ENCODE data around the gene NUP210.

DNA sequence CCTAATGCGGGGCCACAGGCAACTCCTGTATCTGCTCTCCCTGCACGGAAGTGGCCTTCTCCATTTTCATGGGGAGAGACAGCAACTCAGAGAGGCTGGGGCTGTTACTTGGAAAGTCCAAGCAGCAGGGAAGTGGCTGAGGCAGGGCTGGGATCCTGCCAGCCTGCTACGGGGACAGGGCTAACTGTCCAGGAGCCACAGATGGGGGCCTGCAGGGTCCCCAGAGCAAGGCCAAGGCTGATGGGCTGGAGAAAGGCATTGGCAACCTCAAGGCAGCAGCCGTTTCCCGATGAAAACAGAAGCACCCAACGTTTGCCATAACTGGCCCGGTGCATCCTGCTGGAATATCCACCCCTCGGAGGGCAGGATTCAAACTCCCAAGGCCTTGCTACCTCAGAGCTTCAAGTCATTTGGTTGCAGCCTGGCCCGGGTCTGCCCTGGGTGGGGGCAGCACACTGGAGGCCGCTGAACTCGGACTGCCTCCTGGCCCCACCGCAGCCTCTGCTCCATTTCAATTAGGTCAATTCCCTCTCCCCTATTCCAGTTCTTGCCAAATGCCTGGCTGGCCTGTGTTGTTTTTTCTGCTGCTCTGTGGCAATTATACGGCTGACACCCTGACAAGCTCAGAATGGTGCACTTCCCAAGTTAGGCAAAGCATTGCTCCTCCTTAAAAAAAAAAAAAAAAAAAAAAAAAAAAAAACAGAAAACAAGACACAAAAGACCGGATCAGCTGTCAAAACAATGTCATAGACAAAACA lies 143.5 kb downstream of the NUP210 start:
- TF ChIP-seq EZH2 (IDR thresholded peaks at IDR 0.05; ENCODE audit: borderline replicate concordance) (no peak), EZH2phosphoT487 (IDR thresholded peaks at IDR 0.05; ENCODE audit: low read depth, severe bottlenecking, unreplicated experiment) (no peak)
- TF ChIP-seq, protein P1, sequence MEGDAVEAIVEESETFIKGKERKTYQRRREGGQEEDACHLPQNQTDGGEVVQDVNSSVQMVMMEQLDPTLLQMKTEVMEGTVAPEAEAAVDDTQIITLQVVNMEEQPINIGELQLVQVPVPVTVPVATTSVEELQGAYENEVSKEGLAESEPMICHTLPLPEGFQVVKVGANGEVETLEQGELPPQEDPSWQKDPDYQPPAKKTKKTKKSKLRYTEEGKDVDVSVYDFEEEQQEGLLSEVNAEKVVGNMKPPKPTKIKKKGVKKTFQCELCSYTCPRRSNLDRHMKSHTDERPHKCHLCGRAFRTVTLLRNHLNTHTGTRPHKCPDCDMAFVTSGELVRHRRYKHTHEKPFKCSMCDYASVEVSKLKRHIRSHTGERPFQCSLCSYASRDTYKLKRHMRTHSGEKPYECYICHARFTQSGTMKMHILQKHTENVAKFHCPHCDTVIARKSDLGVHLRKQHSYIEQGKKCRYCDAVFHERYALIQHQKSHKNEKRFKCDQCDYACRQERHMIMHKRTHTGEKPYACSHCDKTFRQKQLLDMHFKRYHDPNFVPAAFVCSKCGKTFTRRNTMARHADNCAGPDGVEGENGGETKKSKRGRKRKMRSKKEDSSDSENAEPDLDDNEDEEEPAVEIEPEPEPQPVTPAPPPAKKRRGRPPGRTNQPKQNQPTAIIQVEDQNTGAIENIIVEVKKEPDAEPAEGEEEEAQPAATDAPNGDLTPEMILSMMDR (IDR thresholded peaks at IDR 0.05; ENCODE audit: poor library complexity), result no peak
